Measurements from ENCODE around the gene MGST3.
"Not testable (repeated sequence)": the region's sequence is repeated elsewhere in the genome, so short reads cannot be mapped to it uniquely, and the experiment has no call there.

The MGST3 gene
- 10.3 to 20.8 (median 16.9) reads per million in 4 donors for total RNA-seq

- DNase-seq = peak; percentile 81 to 96 (median 89)
Measured at GRCh38 chr1:165630629-165631341, at the start of gene MGST3. TSS of gene MGST3 (plus strand) at chr1:165631234. CDS start at chr1:165649848, 18,614 bp downstream.

- DNase-seq = no peak
Measured at GRCh38 chr1:165581926-165582325, 49.1 kb upstream of the MGST3 start.

GRCh38 chr1:165586398-165586797 lies 44.6 kb upstream of the MGST3 start:
- no peak for DNase-seq

GRCh38 chr1:165591391-165591790 lies 39.6 kb upstream of the MGST3 start:
- not testable (repeated sequence) for DNase-seq

- peak; percentile 43 to 77 (median 66) for DNase-seq
Measured at GRCh38 chr1:165592945-165593823, 37.9 kb upstream of the MGST3 start.

- DNase-seq = no peak
Measured at GRCh38 chr1:165595246-165595938, 35.6 kb upstream of the MGST3 start.

GRCh38 chr1:165597883-165598675 lies 33.0 kb upstream of the MGST3 start:
- peak; percentile 71 to 94 (median 84) for DNase-seq

GRCh38 chr1:165598676-165599059 lies 32.4 kb upstream of the MGST3 start:
- DNase-seq = no peak

- no peak for DNase-seq
Measured at GRCh38 chr1:165600793-165601192, 30.2 kb upstream of the MGST3 start.

GRCh38 chr1:165603810-165604209 lies 27.2 kb upstream of the MGST3 start:
- DNase-seq = no peak

GRCh38 chr1:165605246-165605645 lies 25.8 kb upstream of the MGST3 start:
- DNase-seq = no peak

GRCh38 chr1:165606676-165607075 lies 24.4 kb upstream of the MGST3 start:
- DNase-seq = not testable (repeated sequence)

GRCh38 chr1:165610866-165611265 lies 20.2 kb upstream of the MGST3 start:
- DNase-seq = no peak

- no peak for DNase-seq
Measured at GRCh38 chr1:165612062-165612461, 19.0 kb upstream of the MGST3 start.

- DNase-seq = no peak
Measured at GRCh38 chr1:165616054-165616612, 14.9 kb upstream of the MGST3 start.

- no peak for DNase-seq
Measured at GRCh38 chr1:165616987-165617546, 14.0 kb upstream of the MGST3 start.

GRCh38 chr1:165619647-165620151 lies 11.3 kb upstream of the MGST3 start:
- DNase-seq = no peak

GRCh38 chr1:165623624-165624023 lies 7.4 kb upstream of the MGST3 start:
- DNase-seq = no peak

- DNase-seq = no peak
Measured at GRCh38 chr1:165624441-165624840, 6.6 kb upstream of the MGST3 start.

- DNase-seq = no peak
Measured at GRCh38 chr1:165628147-165628822, 2.7 kb upstream of the MGST3 start.

GRCh38 chr1:165629151-165629550 lies 1.9 kb upstream of the MGST3 start:
- DNase-seq = no peak
